Natural killer cell (primary cell): Measurements from ENCODE around the gene SRCAP. TPM values are rescaled to one million over a fixed set of nuclear protein-coding genes. Genes with fewer than 3 reads are reported as not detected.

ENCODE experiments used
- ATAC-seq, 3 donors: fragments of 150-1000 bp in 2 of 3; fragments of 200-7000 bp in 1 of 3; cut with Tn5 transposase; 1 replicate in 1 of 3; 2 replicates in 2 of 3; pipeline ENCODE4 v1.10.0; 2021; ENCODE audit warnings: mild to moderate bottlenecking in 2 of 3, moderate library complexity in 2 of 3
- DNase-seq, 2 donors: peaks; one replicate each; pipeline versions ENCODE4 v3.0.0 to v3.0.0-alpha.2; 2013 to 2021; ENCODE audit warnings: mixed read lengths in 1 of 2
- H3K27ac ChIP-seq: one replicate; pipeline ENCODE4 v1.5.1; 2013; ENCODE audit warnings: mild to moderate bottlenecking, low read length
- H3K27me3 ChIP-seq: one replicate; pipeline ENCODE4 v1.6.1; 2013; ENCODE audit warnings: low read length; ENCODE audit not compliant: control insufficient read depth, insufficient read depth
- H3K36me3 ChIP-seq: one replicate; pipeline ENCODE4 v1.6.1; 2013; ENCODE audit warnings: low read length; ENCODE audit not compliant: control insufficient read depth, insufficient read depth
- H3K4me1 ChIP-seq: one replicate; pipeline ENCODE4 v1.6.1; 2013; ENCODE audit warnings: low read length; ENCODE audit not compliant: control insufficient read depth, insufficient read depth
- H3K4me3 ChIP-seq: one replicate; pipeline ENCODE4 v1.5.1; 2013; ENCODE audit warnings: low read length
- H3K9me3 ChIP-seq: one replicate; pipeline ENCODE4 v1.6.1; 2013; ENCODE audit warnings: low read length; ENCODE audit not compliant: control insufficient read depth, insufficient read depth
- H3K27ac Mint-ChIP-seq, 2 donors: one replicate each; pipeline ENCODE4 v1.8.0; 2022; ENCODE audit warnings: mild to moderate bottlenecking in 2 of 2, mixed read lengths in 2 of 2, moderate library complexity in 1 of 2
- H3K27me3 Mint-ChIP-seq, 2 donors: one replicate each; pipeline ENCODE4 v1.8.0; 2022; ENCODE audit warnings: low read depth in 2 of 2, mixed read lengths in 2 of 2
- H3K36me3 Mint-ChIP-seq: one replicate; pipeline ENCODE4 v1.8.0; 2022; ENCODE audit warnings: mixed read lengths
- H3K4me1 Mint-ChIP-seq, 2 donors: one replicate each; pipeline ENCODE4 v1.8.0; 2022; ENCODE audit warnings: mixed read lengths in 2 of 2
- H3K4me3 Mint-ChIP-seq: one replicate; pipeline ENCODE4 v1.8.0; 2022; ENCODE audit warnings: mild to moderate bottlenecking, moderate library complexity, mixed read lengths
- H3K9me3 Mint-ChIP-seq, 2 donors: one replicate each; pipeline ENCODE4 v1.8.0; 2022; ENCODE audit warnings: mixed read lengths in 2 of 2
- WGBS: methylation state at CpG from one replicate; pipeline ENCODE4 v1.1.7; 2013; ENCODE audit warnings: missing lambda C conversion rate; ENCODE audit not compliant: insufficient coverage; 5-methylcytosine and 5-hydroxymethylcytosine counted together
- intact Hi-C: fragments of 100-400 bp; cut with micrococcal nuclease; formaldehyde crosslinking; loops from one replicate; pipeline ENCODE4 v1.14.2; 2022
- total RNA-seq, 4 donors: library from RNA; stranded (reverse); fragments of 120-200 nt in 1 of 4; gene quantifications; one replicate each; pipeline versions ENCODE4 v1.2.3 to v1.2.4, GENCODE V29; 2013 to 2022
- TF ChIP-seq, protein P1 (sequence below): fragments of 200-600 bp; IDR thresholded peaks from one replicate; pipeline ENCODE4 v1.8.0; 2022; ENCODE audit warnings: antibody characterized with exemption

SRCAP gene
- total RNA-seq, 3 donors from 2014 or later (not counting 1 experiment from before 2014, with no cell fraction given) = 78.8 to 99.0 (median 89.3) TPM

DNA sequence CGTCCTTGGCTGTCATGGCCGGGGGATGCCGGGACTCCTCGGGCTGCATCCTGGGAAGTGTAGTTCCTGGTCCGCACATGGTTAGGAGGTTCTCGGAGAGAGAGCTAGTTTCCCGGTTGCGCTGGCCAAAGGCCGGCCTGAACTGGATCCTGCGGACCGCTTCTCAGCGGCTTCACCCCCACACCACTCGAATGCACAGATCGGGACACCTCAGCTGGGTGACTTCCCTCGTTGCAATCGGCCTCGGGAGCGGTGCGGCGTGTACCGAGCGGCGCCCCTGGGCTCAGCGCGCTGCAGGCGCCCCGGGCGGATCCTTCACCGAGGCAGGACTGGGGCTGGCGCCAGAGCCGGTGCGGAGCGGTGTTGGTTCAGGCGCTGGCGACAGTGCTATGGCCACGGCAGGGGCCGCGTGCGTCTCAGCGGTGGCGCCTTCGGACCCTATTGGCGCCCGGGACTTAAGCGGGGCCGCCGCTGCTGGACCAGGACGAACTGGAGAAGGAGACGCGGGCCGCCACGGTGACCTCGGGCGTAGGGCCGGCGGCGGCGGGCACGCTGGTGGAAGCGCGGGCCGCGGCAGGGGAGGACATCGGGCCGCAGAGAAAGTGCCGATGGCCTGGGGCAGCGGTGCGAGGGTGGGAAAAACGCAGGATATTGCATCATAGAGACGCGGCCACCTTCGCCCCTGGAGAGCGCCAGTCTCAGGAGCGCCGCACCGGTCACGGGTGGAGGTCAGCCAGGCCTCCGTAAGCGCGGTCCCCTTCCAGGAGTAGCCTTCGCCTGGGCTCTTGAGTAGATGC is 76.6 kb downstream of the SRCAP start:
- Histone ChIP-seq H3K27ac (no peak overlapping the region), H3K27me3 (no peaks in the 10 kb centered on the region), H3K36me3 (peaks cover 29% of the 10 kb centered on the region), H3K4me3 (peak overlapping the region; percentile 32), H3K4me1 (peaks cover 19% of the 10 kb centered on the region), H3K9me3 (no peaks in the 10 kb centered on the region)
- DNase-seq = peak in 1 of 2 donors; percentile 67
- H3K36me3 Mint-ChIP-seq = peaks cover 11% of the 10 kb centered on the region
- peaks cover 0 to 9% of the 10 kb centered on the region in 2 donors for H3K27me3 Mint-ChIP-seq
- intact Hi-C loops = no loop called here
- H3K4me1 Mint-ChIP-seq = peaks cover 29 to 38% of the 10 kb centered on the region in 2 donors
- under 1% methylated on average over 81 of the region's 81 CpGs for WGBS
- TF ChIP-seq, protein P1, sequence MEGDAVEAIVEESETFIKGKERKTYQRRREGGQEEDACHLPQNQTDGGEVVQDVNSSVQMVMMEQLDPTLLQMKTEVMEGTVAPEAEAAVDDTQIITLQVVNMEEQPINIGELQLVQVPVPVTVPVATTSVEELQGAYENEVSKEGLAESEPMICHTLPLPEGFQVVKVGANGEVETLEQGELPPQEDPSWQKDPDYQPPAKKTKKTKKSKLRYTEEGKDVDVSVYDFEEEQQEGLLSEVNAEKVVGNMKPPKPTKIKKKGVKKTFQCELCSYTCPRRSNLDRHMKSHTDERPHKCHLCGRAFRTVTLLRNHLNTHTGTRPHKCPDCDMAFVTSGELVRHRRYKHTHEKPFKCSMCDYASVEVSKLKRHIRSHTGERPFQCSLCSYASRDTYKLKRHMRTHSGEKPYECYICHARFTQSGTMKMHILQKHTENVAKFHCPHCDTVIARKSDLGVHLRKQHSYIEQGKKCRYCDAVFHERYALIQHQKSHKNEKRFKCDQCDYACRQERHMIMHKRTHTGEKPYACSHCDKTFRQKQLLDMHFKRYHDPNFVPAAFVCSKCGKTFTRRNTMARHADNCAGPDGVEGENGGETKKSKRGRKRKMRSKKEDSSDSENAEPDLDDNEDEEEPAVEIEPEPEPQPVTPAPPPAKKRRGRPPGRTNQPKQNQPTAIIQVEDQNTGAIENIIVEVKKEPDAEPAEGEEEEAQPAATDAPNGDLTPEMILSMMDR = no peak
- no peaks in the 10 kb centered on the region for H3K9me3 Mint-ChIP-seq
- peak overlapping the region; percentile 86 for H3K4me3 Mint-ChIP-seq
- peak overlapping the region; percentile 18 to 77 for H3K27ac Mint-ChIP-seq
- ATAC-seq = peak; percentile 70 to 76 (median 73)

DNA sequence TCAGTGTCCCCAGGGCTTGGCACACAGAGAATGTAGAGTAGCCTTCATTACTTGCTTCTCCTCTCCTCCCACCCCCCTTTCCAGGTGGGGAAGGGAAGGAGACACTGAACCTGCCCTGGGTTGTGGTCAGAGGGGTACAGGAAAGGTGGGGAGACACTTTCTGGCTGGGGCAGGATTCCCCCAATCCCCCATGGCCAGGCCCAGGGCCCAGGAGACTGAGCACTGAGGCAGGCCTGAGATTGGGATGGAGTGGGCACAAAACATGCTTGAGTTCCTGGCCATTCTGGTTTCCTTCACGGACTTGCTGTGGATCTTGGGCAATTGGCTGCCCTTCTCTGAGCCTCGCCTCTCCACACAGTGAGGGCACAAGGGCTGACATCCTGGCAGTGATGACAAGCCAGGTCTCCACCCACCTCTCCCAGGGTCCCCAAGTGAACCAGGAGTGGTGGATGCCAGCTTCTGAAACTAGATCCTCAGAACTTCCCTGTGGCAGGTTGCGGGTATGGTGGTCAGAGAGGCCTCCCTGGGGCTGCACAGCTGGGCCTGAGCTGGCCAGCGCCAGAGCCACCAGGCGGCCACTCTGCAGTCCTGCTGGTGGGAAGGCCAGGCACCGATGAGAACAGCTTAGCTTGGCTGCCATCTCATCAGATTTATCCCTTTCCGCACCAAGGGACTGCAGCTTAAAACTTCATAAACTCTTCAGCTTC is 78.8 kb downstream of the SRCAP start:
- Histone ChIP-seq H3K27ac (no peak overlapping the region), H3K4me1 (peaks cover 19% of the 10 kb centered on the region), H3K9me3 (no peaks in the 10 kb centered on the region), H3K4me3 (no peak overlapping the region), H3K36me3 (peaks cover 13% of the 10 kb centered on the region), H3K27me3 (no peaks in the 10 kb centered on the region)
- Mint-ChIP-seq H3K36me3 (peaks cover 3% of the 10 kb centered on the region), H3K4me3 (peak overlapping the region; percentile 65), H3K4me1 (peaks cover 23 to 29% of the 10 kb centered on the region in 2 donors), H3K9me3 (no peaks in the 10 kb centered on the region), H3K27ac (peak overlapping the region in 1 of 2 donors; percentile 48), H3K27me3 (peaks cover 0 to 9% of the 10 kb centered on the region in 2 donors)
- TF ChIP-seq, protein P1 = no peak
- intact Hi-C loops = no loop called here
- WGBS = 96% methylated on average over 7 of the region's 7 CpGs
- ATAC-seq = no peak
- no peak for DNase-seq

DNA sequence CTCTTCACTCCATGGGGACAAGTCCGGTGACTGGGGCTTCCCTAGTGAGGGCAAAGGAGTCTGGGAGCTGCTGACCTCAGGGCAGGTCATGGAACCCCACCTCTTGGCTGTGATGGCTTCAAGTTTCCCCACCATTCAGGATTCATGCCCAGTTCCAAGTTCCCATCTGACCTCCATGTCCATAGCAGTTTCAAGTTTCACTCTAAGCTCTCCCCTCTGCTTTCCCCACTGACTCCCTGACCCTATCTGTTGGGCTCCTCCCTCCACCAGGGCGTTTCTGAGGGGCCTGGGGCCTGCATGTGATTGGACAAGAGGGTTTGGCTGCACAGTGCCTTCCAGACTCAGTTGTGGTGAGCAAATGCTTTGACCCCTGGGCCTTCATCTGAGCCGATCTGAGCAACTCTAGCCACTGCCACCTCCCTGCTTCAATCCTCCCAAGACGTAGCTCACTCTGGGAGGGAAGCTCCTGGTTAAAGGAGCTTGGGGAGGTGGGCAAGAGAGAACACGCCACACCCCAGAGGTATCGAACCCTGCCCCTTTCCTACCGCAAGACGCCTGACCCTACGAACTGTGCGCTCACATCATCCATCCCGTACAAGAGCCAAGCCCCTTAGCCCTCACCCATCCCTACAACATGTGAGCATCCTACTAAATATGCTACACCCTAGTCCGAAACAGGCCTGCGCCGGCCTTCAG is 79.7 kb downstream of the SRCAP start:
- intact Hi-C loops = no loop called here
- Mint-ChIP-seq H3K36me3 (no peaks in the 10 kb centered on the region), H3K9me3 (no peaks in the 10 kb centered on the region), H3K4me3 (no peak overlapping the region), H3K4me1 (peaks cover 17 to 23% of the 10 kb centered on the region in 2 donors), H3K27me3 (peaks cover 0 to 9% of the 10 kb centered on the region in 2 donors), H3K27ac (no peak overlapping the region)
- no peaks in the 10 kb centered on the region for H3K27me3 ChIP-seq
- ATAC-seq (no peak), DNase-seq (no peak)
- H3K4me3 ChIP-seq = no peak overlapping the region
- H3K9me3 ChIP-seq = no peaks in the 10 kb centered on the region
- H3K27ac ChIP-seq = no peak overlapping the region
- H3K36me3 ChIP-seq = peaks cover 5% of the 10 kb centered on the region
- WGBS = 94% methylated on average over 12 of the region's 14 CpGs
- H3K4me1 ChIP-seq = peaks cover 19% of the 10 kb centered on the region
- TF ChIP-seq, protein P1 = no peak
